Ovary (tissue), 9 donors: ENCODE results near the gene GOSR2. TPM values are rescaled to one million over a fixed set of nuclear protein-coding genes. Genes with fewer than 3 reads are reported as not detected.

Experiments
- DNase-seq, 5 donors: peaks; one replicate each; pipeline ENCODE4 v3.0.0-alpha.2; 2019 to 2020
- H3K27ac ChIP-seq, 2 donors: fragments of 200-600 bp; one replicate each; pipeline versions ENCODE4 v1.5.1 to v1.8.0; 2019 to 2022
- H3K27me3 ChIP-seq: fragments of 200-600 bp; one replicate; pipeline ENCODE4 v1.8.0; 2022
- H3K36me3 ChIP-seq: fragments of 200-600 bp; sonication (generic); one replicate; pipeline ENCODE4 v1.5.1; 2019
- H3K4me1 ChIP-seq: one replicate; pipeline ENCODE4 v1.8.1; 2013; ENCODE audit warnings: mild to moderate bottlenecking, moderate library complexity; ENCODE audit not compliant: insufficient read depth
- H3K4me3 ChIP-seq: fragments of 200-600 bp; sonication (generic); one replicate; pipeline ENCODE4 v1.5.1; 2017
- H3K9me3 ChIP-seq, 2 donors: fragments of 200-600 bp in 1 of 2; sonication (generic) in 1 of 2; one replicate each; pipeline versions ENCODE4 v1.5.1 to v1.8.1; 2013 to 2019; ENCODE audit warnings: mild to moderate bottlenecking in 1 of 2, moderate library complexity in 1 of 2
- CTCF ChIP-seq, 3 donors: fragments of 450-650 bp in 2 of 3; fragments of 200-600 bp in 1 of 3; IDR thresholded peaks; one replicate each; pipeline versions ENCODE4 v1.5.1 to v1.8.0; 2016 to 2022; ENCODE audit warnings: antibody characterized with exemption in 3 of 3, mild to moderate bottlenecking in 1 of 3
- EP300 ChIP-seq: sonication (generic); formaldehyde crosslinking; IDR thresholded peaks from one replicate; pipeline ENCODE4 v1.6.1; 2017; ENCODE audit warnings: antibody characterized with exemption
- POLR2A ChIP-seq: fragments of 450-650 bp; IDR thresholded peaks from one replicate; pipeline ENCODE4 v1.6.1; 2017; ENCODE audit warnings: antibody characterized with exemption, mild to moderate bottlenecking, moderate library complexity
- WGBS, 3 donors: extraction: QIAGEN DNeasy Blood & Tissue Kit in 1 of 3; methylation state at CpG; one replicate each; pipeline versions ENCODE4 v1.1.5 to v1.1.7; 2013 to 2017; 5-methylcytosine and 5-hydroxymethylcytosine counted together
- intact Hi-C, 4 donors: fragments of 100-400 bp; cut with DNase I; formaldehyde crosslinking; loops; one replicate each; pipeline versions ENCODE4 v1.11.0 to v1.15.1; 2022 to 2023
- polyA plus RNA-seq, 2 donors: library from polyadenylated mRNA; stranded (reverse); fragments of 200-250 nt in 1 of 2; fragments of 350-450 nt in 1 of 2; fragmentation: Illumina TruSeq in 1 of 2; extraction: RNeasy Lipid Tissue Mini Kit (QIAGEN cat#74804) in 1 of 2; gene quantifications; one replicate each; pipeline ENCODE4 v1.2.3, GENCODE V29; 2013 to 2014
- total RNA-seq, 7 donors: library from RNA; depleted of rRNA in 2 of 7; stranded (reverse); fragments of >200 nt in 2 of 7; fragmentation: NEBNext Ultra II Directional in 3 of 7; extraction: Animal tissue kit (Norgen Biotek cat#: 25700) in 3 of 7; gene quantifications; one replicate each; pipeline versions ENCODE4 v1.1.0 to v1.2.4, GENCODE V29; 2016 to 2023
- donor health status: DM: no; HTN: no; CAD: no; lungs with moderate emphysema.
- donor health status: DM: no; HTN: no; CAD: no.
- donor health status: Bipolar disorder and iron deficiency.
- donor health status: DM: yes; HTN: yes; CAD: no.
- donor health status: DM: no; HTN: no; CAD: no.
- donor health status: DM: yes; HTN: yes; CAD: no.

The GOSR2 gene
- total and polyA plus RNA-seq, 9 donors = 24.2 to 79.3 (median 53.1) TPM

- 79 to 82% (median 79%) methylated on average over 10 of the region's 10 CpGs for WGBS, 3 donors
- Histone ChIP-seq H3K27ac (no peak overlapping the region), H3K4me3 (no peak overlapping the region), H3K4me1 (no peaks in the 10 kb centered on the region), H3K36me3 (no peaks in the 10 kb centered on the region), H3K9me3 (no peaks in the 10 kb centered on the region), H3K27me3 (no peaks in the 10 kb centered on the region)
- TF ChIP-seq EP300 (no peak), POLR2A (no peak), CTCF (IDR thresholded peaks at IDR 0.05) (no peak)
- no peak for DNase-seq
- intact Hi-C loops = no loop called here
These were observed 48.8 kb downstream of the GOSR2 start for GRCh38 chr17:46971647-46972300.

- H3K4me1 ChIP-seq = no peaks in the 10 kb centered on the region
- no peaks in the 10 kb centered on the region for H3K27me3 ChIP-seq
- intact Hi-C loops = no loop called here
- H3K9me3 ChIP-seq = no peaks in the 10 kb centered on the region
- H3K27ac ChIP-seq = no peak overlapping the region
- TF ChIP-seq POLR2A = no peak
- TF ChIP-seq CTCF (IDR thresholded peaks at IDR 0.05) = no peak
- TF ChIP-seq EP300 = no peak
- WGBS, 3 donors = 60 to 77% (median 61%) methylated on average over 6 of the region's 6 CpGs
- no peak overlapping the region for H3K4me3 ChIP-seq
- DNase-seq = no peak
- no peaks in the 10 kb centered on the region for H3K36me3 ChIP-seq
These were observed 49.4 kb downstream of the GOSR2 start for GRCh38 chr17:46972346-46972745.

GRCh38 chr17:46974086-46974485, 51.1 kb downstream of the GOSR2 start:
- no peaks in the 10 kb centered on the region for H3K9me3 ChIP-seq
- H3K27ac ChIP-seq = no peak overlapping the region
- no peaks in the 10 kb centered on the region for H3K27me3 ChIP-seq
- no peak overlapping the region for H3K4me3 ChIP-seq
- WGBS, 3 donors = 72 to 82% (median 80%) methylated on average over 11 of the region's 11 CpGs
- no peaks in the 10 kb centered on the region for H3K36me3 ChIP-seq
- DNase-seq = no peak
- intact Hi-C loops = no loop called here
- TF ChIP-seq POLR2A = no peak
- no peak for TF ChIP-seq CTCF (IDR thresholded peaks at IDR 0.05)
- TF ChIP-seq EP300 = no peak
- H3K4me1 ChIP-seq = no peaks in the 10 kb centered on the region

GRCh38 chr17:46975287-46975686, 52.3 kb downstream of the GOSR2 start:
- DNase-seq = no peak
- Histone ChIP-seq H3K4me1 (peaks cover 2% of the 10 kb centered on the region), H3K4me3 (no peak overlapping the region), H3K27me3 (no peaks in the 10 kb centered on the region), H3K27ac (no peak overlapping the region), H3K36me3 (no peaks in the 10 kb centered on the region), H3K9me3 (no peaks in the 10 kb centered on the region)
- TF ChIP-seq POLR2A (no peak), EP300 (no peak), CTCF (IDR thresholded peaks at IDR 0.05) (no peak)
- intact Hi-C loops = no loop called here
- whole genome bisulfite sequencing, 3 donors = 79 to 91% (median 87%) methylated on average over 4 of the region's 4 CpGs
